ENCODE data around the gene NELFE.
"Not testable (repeated sequence)": the region's sequence is repeated elsewhere in the genome, so short reads cannot be mapped to it uniquely, and the experiment has no call there.

DNA sequence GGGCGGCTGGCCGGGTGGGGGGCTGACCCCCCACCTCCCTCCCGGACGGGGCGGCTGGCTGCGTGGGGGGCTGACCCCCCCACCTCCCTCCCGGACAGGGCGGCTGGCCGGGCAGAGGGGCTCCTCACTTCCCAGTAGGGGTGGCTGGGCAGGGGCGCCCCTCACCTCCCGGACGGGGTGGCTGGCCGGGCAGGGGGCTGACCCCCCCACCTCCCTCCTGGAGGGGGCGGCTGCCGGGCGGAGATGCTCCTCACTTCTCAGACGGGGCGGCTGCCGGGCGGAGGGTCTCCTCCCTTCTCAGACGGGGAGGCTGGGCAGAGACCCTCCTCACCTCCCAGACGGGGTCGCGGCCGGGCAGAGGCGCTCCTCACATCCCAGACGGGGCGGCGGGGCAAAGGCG lies 17.3 kb upstream of the NELFE start:
- TF ChIP-seq CTCF, POLR2A (IDR thresholded peaks at IDR 0.05): not testable (repeated sequence)

Measured in Peyer's patch (tissue), 4 donors.